ENCODE results near the gene MEAF6. TPM values are rescaled to one million over a fixed set of nuclear protein-coding genes. Genes with fewer than 3 reads are reported as not detected.
A peak's percentile ranks its signal among the peaks of the same experiment; 100 is the strongest.
"Not testable (repeated sequence)": the region's sequence is repeated elsewhere in the genome, so short reads cannot be mapped to it uniquely, and the experiment has no call there.

MEAF6 gene
- total RNA-seq, 2 experiments from 2014 or later, result 66.8 to 72.2 TPM

DNA sequence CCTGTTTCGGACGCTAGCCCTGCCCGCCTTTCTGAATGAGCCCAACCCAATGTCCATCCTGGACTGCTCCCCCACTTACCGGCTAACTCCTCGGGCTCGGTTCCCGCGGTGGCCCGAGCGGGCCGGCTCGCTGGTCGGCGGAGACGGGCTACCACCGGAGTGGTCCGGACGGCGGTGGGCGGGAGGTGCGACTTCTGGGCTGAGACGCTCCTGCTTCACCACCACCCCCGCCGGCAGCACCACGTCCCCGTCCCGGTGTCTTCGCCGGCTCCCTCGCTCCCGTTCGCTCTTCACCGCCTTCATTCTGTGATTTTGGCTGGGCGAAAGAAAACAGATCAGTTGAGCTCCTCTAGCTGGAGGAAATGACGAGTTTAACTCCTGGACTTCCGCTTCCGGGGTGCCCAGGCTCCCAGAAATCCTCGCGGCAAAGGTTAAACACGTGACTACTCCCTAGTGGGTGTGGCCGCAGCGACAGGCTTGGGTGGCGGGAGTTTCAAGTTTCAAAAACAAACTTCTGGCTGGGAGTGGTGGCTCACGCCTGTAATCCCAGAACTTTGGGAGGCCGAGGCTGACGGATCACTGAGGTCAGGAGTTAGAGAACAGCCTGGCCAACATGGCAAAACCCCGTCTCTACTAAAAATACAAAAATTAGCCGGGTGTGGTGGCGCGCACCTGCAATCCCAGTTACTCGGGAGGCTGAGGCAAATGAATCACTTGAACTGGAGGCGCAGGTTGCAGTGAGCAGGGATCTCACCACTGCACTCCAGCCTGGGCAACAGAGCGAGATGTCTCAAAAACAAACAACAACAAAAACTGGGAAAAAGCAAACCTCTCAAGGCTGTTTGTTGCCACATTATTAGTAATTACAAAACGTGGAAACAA lies 39.6 kb upstream of the MEAF6 start, which contains the start of gene SNIP1:
Gene SNIP1, minus strand, starts transcription at position 367 of the 882 bp plus-strand sequence. Its CDS starts 64 bp downstream, at position 303.
- ChIA-PET POLR2A (interaction anchor here (0.5 to 2.0 kb wide), 6 partner anchors 25 to 254 kb away, joined by 3 to 8 read pairs (median 5); partner anchors contain the start of genes C1orf122, MEAF6 and YRDC), CTCF (interaction anchor here (0.6 to 2.4 kb wide), 10 partner anchors 11 to 306 kb away, joined by 3 to 9 read pairs (median 3); partner anchors contain the start of gene MEAF6)
- ATAC-seq (peak; percentile 93), DNase-seq (peak; percentile 95)
- Mint-ChIP-seq H3K4me1 (peaks cover 36% of the 10 kb centered on the region), H3K4me3 (peak within 1 kb of the TSS; percentile 92), H3K9me3 (ENCODE audit: low read depth) (no peaks in the 10 kb centered on the region), H3K27ac (peak within 1 kb of the TSS; percentile 95), H3K36me3 (ENCODE audit: low read depth) (peaks cover 30% of the 10 kb centered on the region), H3K27me3 (no peaks in the 10 kb centered on the region)
- intact Hi-C loops (cut with DNase I, micrococcal nuclease), result loop anchor here (1.0 to 5.0 kb wide), 9 partner anchors 40 to 305 kb away; partner anchors contain the start of genes MEAF6 (in 2 of the 2), ZC3H12A (in 2 of the 2), GNL2 (in 1 of the 2) and MTF1 (in 1 of the 2)

DNA sequence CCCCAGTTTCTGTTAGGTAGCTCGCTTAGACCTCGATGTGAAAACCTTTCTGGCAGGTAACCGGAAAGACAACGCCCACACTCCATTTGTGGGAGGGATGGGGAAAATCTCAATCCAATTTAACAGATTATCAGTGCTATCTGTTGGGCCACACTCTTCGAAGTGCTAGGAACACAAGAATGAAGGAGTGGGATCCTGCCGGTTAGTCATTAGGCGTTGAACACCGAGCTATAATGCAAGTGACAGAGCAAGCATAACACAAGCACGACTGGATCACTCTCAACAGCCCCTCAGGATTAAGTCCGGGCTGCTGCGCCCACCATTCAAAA lies 39.0 kb upstream of the MEAF6 start:
- intact Hi-C loops (cut with DNase I, micrococcal nuclease), result loop anchor here (5.0 kb wide), 2 partner anchors 81 to 96 kb away; partner anchors contain the start of gene ZC3H12A (in 1 of the 2)
- Mint-ChIP-seq H3K27ac (peak overlapping the region; percentile 95), H3K4me3 (peak overlapping the region; percentile 92), H3K4me1 (peaks cover 38% of the 10 kb centered on the region), H3K9me3 (ENCODE audit: low read depth) (no peaks in the 10 kb centered on the region), H3K36me3 (ENCODE audit: low read depth) (peaks cover 34% of the 10 kb centered on the region), H3K27me3 (no peaks in the 10 kb centered on the region)
- ATAC-seq (peak; percentile 17), DNase-seq (peak; percentile 25)
- CTCF ChIA-PET, result interaction anchor here (0.6 to 2.4 kb wide), 7 partner anchors 11 to 270 kb away, joined by 3 to 9 read pairs (median 3); partner anchors contain the start of gene MEAF6
- POLR2A ChIA-PET, result interaction anchor here (0.6 to 2.0 kb wide), 3 partner anchors 39 to 255 kb away, joined by 4 to 8 read pairs (median 7); partner anchors contain the start of genes C1orf122, MEAF6 and YRDC

DNA sequence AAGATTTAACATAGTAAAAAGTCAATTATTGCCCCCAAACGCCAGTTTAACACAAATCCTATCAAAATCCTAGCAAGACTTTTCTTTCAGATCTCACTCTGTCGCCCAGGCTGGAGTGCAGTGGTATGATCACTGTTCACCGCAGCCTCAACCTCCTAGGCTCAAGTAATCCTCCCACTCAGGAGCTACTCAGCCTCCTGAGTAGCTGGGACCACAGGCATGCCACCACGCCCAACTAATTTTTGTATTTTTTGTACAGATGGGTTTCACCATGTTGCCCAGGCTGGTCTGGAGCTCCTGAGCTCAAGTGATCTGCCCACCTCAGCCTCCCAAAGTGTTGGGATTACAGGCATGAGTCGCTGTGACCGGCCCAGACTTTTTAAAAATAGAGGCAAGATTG lies 34.8 kb upstream of the MEAF6 start:
- ChIA-PET CTCF (interaction anchor here (0.7 to 1.4 kb wide), 4 partner anchors 11 to 133 kb away, joined by 3 to 4 read pairs (median 3); partner anchors contain the start of genes GNL2 and MEAF6), POLR2A (no interaction called here)
- Mint-ChIP-seq H3K4me1 (peaks cover 36% of the 10 kb centered on the region), H3K9me3 (ENCODE audit: low read depth) (no peaks in the 10 kb centered on the region), H3K27me3 (no peaks in the 10 kb centered on the region), H3K4me3 (no peak overlapping the region), H3K36me3 (ENCODE audit: low read depth) (peaks cover 55% of the 10 kb centered on the region), H3K27ac (peak overlapping the region; percentile 76)
- ATAC-seq (no peak), DNase-seq (no peak)
- intact Hi-C loops (cut with DNase I, micrococcal nuclease), result no loop called here

DNA sequence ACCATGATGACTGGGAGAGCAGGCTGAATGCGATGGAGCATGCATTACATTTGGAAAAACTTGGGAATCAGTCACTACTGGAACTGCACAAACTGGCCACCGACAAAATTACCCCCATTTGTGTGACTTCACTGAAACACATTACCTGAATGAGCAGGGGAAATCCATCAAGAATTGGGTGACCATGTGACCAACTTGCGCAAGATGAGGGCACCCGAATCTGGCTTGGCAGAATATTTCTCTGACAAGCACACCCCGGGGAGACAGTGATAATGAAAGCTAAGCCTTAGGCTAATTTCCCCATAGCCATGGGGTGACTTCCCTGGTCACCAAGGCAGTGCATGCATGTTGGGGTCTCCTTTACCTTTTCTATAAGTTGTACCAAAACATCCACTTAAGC lies 30.5 kb upstream of the MEAF6 start:
- ATAC-seq, result no peak
- no peak overlapping the region for H3K27ac Mint-ChIP-seq

DNA sequence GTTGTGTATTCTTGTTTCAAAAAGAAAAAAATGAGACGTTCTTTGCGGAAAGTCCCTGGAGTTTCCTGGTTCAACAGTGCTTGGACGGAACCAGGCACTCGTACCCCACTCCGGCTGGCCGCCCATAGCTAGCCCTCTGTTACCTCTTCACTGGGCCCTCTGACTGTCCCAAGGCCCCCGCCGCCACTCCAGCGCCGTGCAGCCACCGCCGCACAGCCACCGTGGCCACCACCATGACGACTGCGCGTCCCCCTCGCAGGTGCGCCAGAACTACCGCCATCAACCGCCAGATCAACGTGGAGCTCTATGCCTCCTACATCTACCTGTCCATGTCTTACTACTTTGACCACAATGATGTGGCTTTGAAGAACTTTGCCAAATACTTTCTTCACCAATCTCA lies 30.0 kb upstream of the MEAF6 start:
- POLR2A ChIA-PET, result interaction anchor here (0.7 kb wide), 1 partner anchor 30 kb away, joined by 3 read pairs; the partner anchor contains the start of gene MEAF6
- Mint-ChIP-seq H3K27me3 (no peaks in the 10 kb centered on the region), H3K27ac (no peak overlapping the region), H3K36me3 (ENCODE audit: low read depth) (peaks cover 36% of the 10 kb centered on the region), H3K4me3 (no peak overlapping the region), H3K9me3 (ENCODE audit: low read depth) (no peaks in the 10 kb centered on the region), H3K4me1 (peaks cover 5% of the 10 kb centered on the region)
- intact Hi-C loops (cut with DNase I, micrococcal nuclease), result no loop called here
- CTCF ChIA-PET, result interaction anchor here (0.6 kb wide), 1 partner anchor 30 kb away, joined by 3 read pairs; the partner anchor contains the start of gene MEAF6
- ATAC-seq, result no peak
- DNase-seq, result no peak

More for the DNA sequence above, 30.5 kb upstream of the MEAF6 start:
- intact Hi-C loops (cut with DNase I, micrococcal nuclease), result no loop called here
- CTCF ChIA-PET, result interaction anchor here (0.6 kb wide), 1 partner anchor 31 kb away, joined by 3 read pairs; the partner anchor contains the start of gene MEAF6
- POLR2A ChIA-PET, result interaction anchor here (0.7 kb wide), 1 partner anchor 31 kb away, joined by 3 read pairs; the partner anchor contains the start of gene MEAF6
- Mint-ChIP-seq H3K4me3 (no peak overlapping the region), H3K4me1 (peaks cover 10% of the 10 kb centered on the region), H3K27me3 (no peaks in the 10 kb centered on the region), H3K9me3 (ENCODE audit: low read depth) (no peaks in the 10 kb centered on the region), H3K36me3 (ENCODE audit: low read depth) (peaks cover 39% of the 10 kb centered on the region)
- no peak for DNase-seq

DNA sequence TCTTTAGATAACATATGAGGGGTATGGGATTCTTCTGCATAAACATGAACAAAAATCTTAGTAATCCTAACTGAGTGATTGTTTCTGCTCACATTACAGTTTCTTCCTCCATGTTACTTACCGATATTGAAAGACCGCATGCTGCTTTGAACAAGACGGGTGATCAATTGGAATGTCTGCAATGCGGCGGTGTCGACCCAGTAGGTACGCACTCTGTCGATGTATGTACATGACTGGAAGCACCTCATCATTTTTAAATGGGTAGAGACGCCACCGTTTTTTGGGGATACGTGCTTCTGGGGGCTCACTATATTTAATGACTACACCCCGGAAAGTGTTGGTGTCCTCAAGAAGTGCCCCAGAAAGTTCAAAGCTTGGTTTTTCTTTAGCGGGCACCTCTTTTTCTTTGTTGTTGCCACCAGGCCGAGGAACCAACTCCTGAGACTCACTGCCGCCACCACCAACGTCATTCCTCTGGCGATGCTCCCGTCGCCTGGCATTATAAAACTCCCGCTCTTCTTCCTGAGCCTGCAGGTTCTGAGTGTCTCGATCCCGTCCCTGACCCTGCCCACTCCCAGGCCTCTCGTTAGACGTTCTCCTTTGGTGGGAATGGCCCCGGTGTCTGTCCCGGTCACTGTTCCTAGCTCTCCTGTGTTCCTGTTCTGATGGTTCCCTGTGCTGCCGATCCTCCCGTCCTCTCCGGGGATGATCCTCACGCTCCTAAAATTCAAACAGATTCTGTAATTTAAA lies 25.6 kb upstream of the MEAF6 start:
- H3K4me3 Mint-ChIP-seq, result no peak overlapping the region
- no peaks in the 10 kb centered on the region for H3K27me3 Mint-ChIP-seq
- ATAC-seq (no peak), DNase-seq (no peak)
- no peak overlapping the region for H3K27ac Mint-ChIP-seq
- CTCF ChIA-PET, result interaction anchor here (1.0 kb wide), 2 partner anchors 25 to 142 kb away, joined by 3 to 6 read pairs; partner anchors contain the start of gene MEAF6
- peaks cover 17% of the 10 kb centered on the region for H3K4me1 Mint-ChIP-seq
- POLR2A ChIA-PET, result no interaction called here
- intact Hi-C loops (cut with DNase I, micrococcal nuclease), result no loop called here
- peaks cover 44% of the 10 kb centered on the region for H3K36me3 Mint-ChIP-seq (ENCODE audit: low read depth)
- no peaks in the 10 kb centered on the region for H3K9me3 Mint-ChIP-seq (ENCODE audit: low read depth)

DNA sequence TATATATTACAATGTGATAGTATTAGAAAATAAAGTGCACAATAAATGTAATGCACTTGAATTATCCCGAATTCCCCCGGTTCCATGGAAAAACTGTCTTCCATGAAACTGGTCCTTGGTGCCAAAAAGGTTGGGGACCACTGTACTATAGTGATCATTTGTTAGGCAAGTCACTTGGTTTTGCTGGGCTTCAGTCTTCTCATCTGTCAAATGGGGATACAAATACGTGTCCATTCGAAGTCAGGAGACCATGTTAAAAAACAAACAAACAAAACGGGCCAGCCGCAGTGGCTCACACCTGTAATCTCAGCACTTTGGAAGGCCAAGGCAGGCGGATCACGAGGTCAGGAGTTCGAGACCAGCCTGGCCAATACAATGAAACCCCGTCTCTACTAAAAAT lies 24.6 kb upstream of the MEAF6 start:
- POLR2A ChIA-PET; H3K27ac Mint-ChIP-seq; intact Hi-C loops (cut with DNase I, micrococcal nuclease); H3K9me3 Mint-ChIP-seq (ENCODE audit: low read depth); ATAC-seq; DNase-seq; H3K27me3 Mint-ChIP-seq; H3K4me3 Mint-ChIP-seq: not testable (repeated sequence)
- Mint-ChIP-seq H3K36me3 (ENCODE audit: low read depth) (peaks cover 43% of the 10 kb centered on the region), H3K4me1 (peaks cover 23% of the 10 kb centered on the region)
- CTCF ChIA-PET, result interaction anchor here (0.6 to 1.2 kb wide), 3 partner anchors 11 to 143 kb away, joined by 3 to 4 read pairs (median 4); no protein-coding TSS in a partner anchor

DNA sequence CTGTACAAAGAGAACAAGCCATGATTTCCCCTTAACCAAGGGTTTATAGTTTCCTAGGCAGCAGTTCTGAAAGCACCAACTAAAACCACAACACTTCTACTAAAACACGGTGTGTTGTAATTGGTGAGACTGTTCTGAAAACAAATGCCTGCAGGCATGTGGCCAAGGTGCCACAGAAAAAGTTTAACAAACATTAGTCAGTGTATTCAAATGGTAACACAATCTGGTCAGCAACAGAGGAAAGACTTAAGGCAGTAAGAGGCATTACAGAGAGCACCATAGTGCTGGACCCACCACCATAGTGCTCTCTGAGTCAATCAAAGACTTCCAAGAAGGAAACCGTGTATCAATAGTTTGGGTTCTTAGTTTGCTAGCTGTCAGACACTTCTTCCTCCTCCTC lies 22.8 kb upstream of the MEAF6 start:
- peaks cover 48% of the 10 kb centered on the region for H3K36me3 Mint-ChIP-seq (ENCODE audit: low read depth)
- no peak overlapping the region for H3K4me3 Mint-ChIP-seq
- POLR2A ChIA-PET, result no interaction called here
- no peaks in the 10 kb centered on the region for H3K9me3 Mint-ChIP-seq (ENCODE audit: low read depth)
- CTCF ChIA-PET, result interaction anchor here (0.5 to 0.7 kb wide), 3 partner anchors 11 to 23 kb away, joined by 3 read pairs; partner anchors contain the start of genes MEAF6 and SNIP1
- no peaks in the 10 kb centered on the region for H3K27me3 Mint-ChIP-seq
- DNase-seq (peak; percentile 28), ATAC-seq (peak; percentile 93)
- H3K4me1 Mint-ChIP-seq, result peaks cover 23% of the 10 kb centered on the region
- intact Hi-C loops (cut with DNase I, micrococcal nuclease), result no loop called here
- peak overlapping the region; percentile 0 for H3K27ac Mint-ChIP-seq

DNA sequence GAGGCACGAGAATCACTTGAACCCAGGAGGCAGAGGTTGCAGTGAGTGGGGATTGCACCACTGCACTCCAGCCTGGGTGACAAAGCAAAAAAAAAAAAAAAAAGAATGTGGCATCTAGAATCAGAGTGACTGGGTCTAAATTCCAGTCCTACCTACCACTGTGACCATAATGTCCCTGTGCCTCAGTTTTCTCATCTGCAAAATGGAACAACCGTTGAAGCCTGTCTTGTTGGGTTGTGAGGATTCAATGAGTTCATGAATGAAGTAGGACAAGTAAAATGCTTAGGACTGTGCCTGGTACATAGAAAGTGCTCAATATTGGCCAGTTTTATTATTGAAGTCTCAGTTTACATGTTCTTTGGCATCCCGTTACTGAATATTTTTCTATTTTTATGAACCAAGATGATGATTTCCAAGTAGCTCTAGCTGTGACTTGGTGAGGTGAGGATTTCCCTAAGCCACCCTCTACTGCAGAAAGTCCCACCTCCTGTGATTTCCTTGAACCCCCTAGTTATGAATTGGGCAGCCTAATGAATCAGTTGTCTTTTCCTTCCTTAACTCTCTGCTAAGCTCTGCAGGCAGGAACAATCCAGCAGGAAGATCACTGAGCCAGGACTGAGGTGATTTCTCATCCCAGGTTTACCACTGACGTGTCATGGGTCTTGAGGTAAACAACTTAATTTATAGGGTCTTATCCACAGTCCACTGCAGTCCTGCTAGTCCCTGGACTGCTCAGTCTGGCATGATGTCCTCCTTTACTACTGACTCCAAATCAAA lies 18.9 kb upstream of the MEAF6 start:
- intact Hi-C loops (cut with DNase I, micrococcal nuclease), result no loop called here
- Mint-ChIP-seq H3K36me3 (ENCODE audit: low read depth) (peaks cover 34% of the 10 kb centered on the region), H3K27ac (no peak overlapping the region), H3K4me3 (no peak overlapping the region), H3K27me3 (no peaks in the 10 kb centered on the region), H3K4me1 (peaks cover 23% of the 10 kb centered on the region), H3K9me3 (ENCODE audit: low read depth) (no peaks in the 10 kb centered on the region)
- CTCF ChIA-PET, result interaction anchor here (0.8 to 1.5 kb wide), 2 partner anchors 8 to 19 kb away, joined by 4 read pairs; partner anchors contain the start of gene MEAF6
- ATAC-seq, result no peak
- POLR2A ChIA-PET, result no interaction called here
- no peak for DNase-seq

DNA sequence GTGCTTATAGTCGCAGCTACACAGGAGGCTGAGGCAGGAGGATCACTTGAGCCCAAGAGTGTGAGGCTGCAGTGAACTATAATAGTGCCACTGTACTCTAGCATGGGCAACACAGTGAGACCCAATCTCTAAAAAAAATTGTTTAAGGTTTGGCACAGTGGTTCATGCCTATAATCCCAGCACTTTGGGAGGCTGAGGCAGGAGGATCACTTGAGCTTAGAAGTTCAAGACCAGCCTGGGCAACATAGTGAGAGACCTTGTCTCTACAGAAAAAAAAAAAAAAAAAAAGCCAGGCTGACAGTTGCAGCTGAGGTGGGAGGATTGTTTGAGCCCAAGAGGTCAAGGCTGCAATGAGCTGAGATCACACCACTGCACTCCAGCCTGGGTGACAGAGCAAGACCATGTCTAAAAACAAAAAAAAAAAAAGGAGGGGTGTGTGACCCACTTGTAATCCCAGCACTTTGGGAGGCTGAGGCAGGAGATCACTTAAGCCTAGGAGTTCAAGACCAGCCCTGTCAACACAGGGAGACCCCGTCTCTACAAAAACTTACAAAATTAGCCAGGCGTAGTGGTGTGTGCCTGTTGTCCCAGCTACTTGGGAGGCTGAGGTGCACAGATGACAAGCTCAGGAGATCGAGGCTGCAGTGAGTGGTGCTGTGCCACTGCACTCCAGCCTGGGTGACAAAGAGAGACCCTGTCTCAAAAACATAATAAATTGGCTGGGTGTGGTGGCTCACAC lies 18.0 kb upstream of the MEAF6 start:
- intact Hi-C loops (cut with DNase I, micrococcal nuclease); ATAC-seq; H3K9me3 Mint-ChIP-seq (ENCODE audit: low read depth); H3K27me3 Mint-ChIP-seq; DNase-seq; CTCF ChIA-PET; H3K4me3 Mint-ChIP-seq; H3K27ac Mint-ChIP-seq: not testable (repeated sequence)
- POLR2A ChIA-PET, result interaction anchor here (0.6 kb wide), 1 partner anchor 18 kb away, joined by 3 read pairs; the partner anchor contains the start of gene MEAF6
- H3K36me3 Mint-ChIP-seq (ENCODE audit: low read depth), result peaks cover 30% of the 10 kb centered on the region
- H3K4me1 Mint-ChIP-seq, result peaks cover 18% of the 10 kb centered on the region

Data from activated CD4-positive, alpha-beta T cell treated with anti-CD3 and anti-CD28 coated beads for 36 hours (primary cell).